Activated CD4-positive, CD25-positive, alpha-beta regulatory T cell treated with anti-CD3 and anti-CD28 coated beads, Interleukin-2, amount 50 U/mL, for 72 hours (primary cell): ENCODE data around the gene USP44.
A peak's percentile ranks its signal among the peaks of the same experiment; 100 is the strongest.

Experiments used
- DNase-seq: peaks from one replicate; pipeline ENCODE4 v3.0.0; 2021

The USP44 gene

GRCh38 chr12:95548056-95548538 is 3.2 kb downstream of the USP44 start:
- peak; percentile 38 for DNase-seq

- DNase-seq, result no peak
Observed at GRCh38 chr12:95547522-95548055, 3.7 kb downstream of the USP44 start.

- no peak for DNase-seq
Observed at GRCh38 chr12:95546491-95546813, 4.8 kb downstream of the USP44 start.

GRCh38 chr12:95545731-95546490 is 5.4 kb downstream of the USP44 start:
- DNase-seq, result no peak

GRCh38 chr12:95545303-95545702 is 6.0 kb downstream of the USP44 start:
- no peak for DNase-seq

GRCh38 chr12:95544756-95545155 is 6.5 kb downstream of the USP44 start:
- no peak for DNase-seq

- no peak for DNase-seq
Observed at GRCh38 chr12:95543305-95543704, 8.0 kb downstream of the USP44 start.

- DNase-seq, result no peak
Observed at GRCh38 chr12:95541436-95541835, 9.8 kb downstream of the USP44 start.

GRCh38 chr12:95538656-95539055 is 12.6 kb downstream of the USP44 start:
- no peak for DNase-seq

- DNase-seq, result no peak
Observed at GRCh38 chr12:95538006-95538405, 13.3 kb downstream of the USP44 start.

- no peak for DNase-seq
Observed at GRCh38 chr12:95533985-95534384, 17.3 kb downstream of the USP44 start.

- DNase-seq, result no peak
Observed at GRCh38 chr12:95532851-95533250, 18.4 kb downstream of the USP44 start.

- no peak for DNase-seq
Observed at GRCh38 chr12:95529693-95530225, 21.5 kb downstream of the USP44 start.

- DNase-seq, result no peak
Observed at GRCh38 chr12:95528431-95528830, 22.8 kb downstream of the USP44 start.

- DNase-seq, result no peak
Observed at GRCh38 chr12:95522692-95523091, 28.6 kb downstream of the USP44 start.

GRCh38 chr12:95520816-95521215 is 30.5 kb downstream of the USP44 start:
- no peak for DNase-seq

- no peak for DNase-seq
Observed at GRCh38 chr12:95518944-95519343, 32.3 kb downstream of the USP44 start.

- DNase-seq, result no peak
Observed at GRCh38 chr12:95517246-95517645, 34.0 kb downstream of the USP44 start.

- DNase-seq, result no peak
Observed at GRCh38 chr12:95516757-95517156, 34.5 kb downstream of the USP44 start.

- DNase-seq, result no peak
Observed at GRCh38 chr12:95515197-95515596, 36.1 kb downstream of the USP44 start.

- no peak for DNase-seq
Observed at GRCh38 chr12:95513599-95513998, 37.7 kb downstream of the USP44 start.

- DNase-seq, result no peak
Observed at GRCh38 chr12:95511977-95512376, 39.3 kb downstream of the USP44 start.

GRCh38 chr12:95509300-95509699 is 42.0 kb downstream of the USP44 start:
- no peak for DNase-seq

GRCh38 chr12:95506707-95507523 is 44.4 kb downstream of the USP44 start:
- no peak for DNase-seq
